GM12878 (cell line): Measurements from ENCODE around the gene ARID5B. TPM values are rescaled to one million over a fixed set of nuclear protein-coding genes. Genes with fewer than 3 reads are reported as not detected.

ENCODE experiments used
- ATAC-seq: fragments of 200-7000 bp; cut with Tn5 transposase; 3 replicates; pipeline ENCODE4 v1.9.1; 2020; ENCODE audit warnings: mild to moderate bottlenecking, moderate library complexity
- BruUV-seq: library from RNA; stranded (reverse); fragments of 400-500 nt; replicated peaks from 2 replicates; lab custom pipeline; 2021; lab: Mats Ljungman, UMichigan
- CTCF ChIA-PET: fragments of 300-600 bp; sonication (Branson Sonifier 250); formaldehyde crosslinking; extraction: SDS; loops from one replicate; lab custom pipeline; 2021; ENCODE audit warnings: inconsistent platforms; lab: Yijun Ruan, JAX
- POLR2A ChIA-PET: fragments of 350-600 bp; formaldehyde crosslinking; extraction: SDS; loops from one replicate; lab custom pipeline; 2021; ENCODE audit warnings: inconsistent platforms; lab: Charles Lee
- RAD21 ChIA-PET: fragments of 300-600 bp; sonication (Branson Sonifier 250); formaldehyde crosslinking; loops from one replicate; lab custom pipeline; 2023; ENCODE audit warnings: antibody characterized with exemption; ENCODE audit not compliant: unreplicated experiment; lab: Charles Lee
- SMC1A ChIA-PET: fragments of 300-600 bp; sonication (Branson Sonifier 250); formaldehyde crosslinking; loops from one replicate; lab custom pipeline; 2023; ENCODE audit not compliant: unreplicated experiment, uncharacterized antibody; lab: Charles Lee
- DNase-seq: peaks from one replicate; pipeline ENCODE4 v3.0.0-alpha.2; 2011; ENCODE audit warnings: low read depth, low spot score
- FAIRE-seq: peaks from 3 replicates; lab custom pipeline; 2011; peaks lifted over from hg19 to GRCh38; lab: Jason Lieb, UNC
- H2AFZ ChIP-seq: 2 replicates; pipeline ENCODE4 v1.6.0; 2011; ENCODE audit warnings: low read depth, low read length, control low read depth; ENCODE audit not compliant: control insufficient read depth
- H3K27ac ChIP-seq: 2 replicates; pipeline ENCODE4 v1.5.1; 2011; ENCODE audit warnings: control low read depth; ENCODE audit not compliant: control insufficient read depth, insufficient read depth
- H3K27me3 ChIP-seq, 2 experiments: replicated peaks in 1 of 2; 2 replicates each; pipeline versions ENCODE4 v1.6.0 to v1.6.1; 2011; ENCODE audit warnings: low read length in 1 of 2; ENCODE audit not compliant: control insufficient read depth in 2 of 2, insufficient read depth in 2 of 2
- H3K36me3 ChIP-seq, 2 experiments: 2 replicates each; pipeline ENCODE4 v1.5.1; 2011; ENCODE audit warnings: low read length in 1 of 2; ENCODE audit not compliant: control insufficient read depth in 2 of 2, insufficient read depth in 2 of 2
- H3K4me1 ChIP-seq: 2 replicates; pipeline ENCODE4 v1.6.1; 2011; ENCODE audit warnings: mild to moderate bottlenecking, low read length, moderate library complexity, mixed read lengths; ENCODE audit not compliant: control insufficient read depth, insufficient read depth
- H3K4me2 ChIP-seq: 2 replicates; pipeline ENCODE4 v1.6.0; 2011; ENCODE audit warnings: control low read depth; ENCODE audit not compliant: control insufficient read depth, insufficient read depth
- H3K4me3 ChIP-seq: fragments of 200-600 bp; sonication (generic); 2 replicates; pipeline ENCODE4 v1.5.1; 2016
- H3K79me2 ChIP-seq: 2 replicates; pipeline ENCODE4 v1.6.0; 2011; ENCODE audit warnings: low read length; ENCODE audit not compliant: control insufficient read depth, insufficient read depth
- H3K9ac ChIP-seq: 2 replicates; pipeline ENCODE4 v1.8.0; 2011; ENCODE audit warnings: low read length, control low read depth, mixed read lengths; ENCODE audit not compliant: control insufficient read depth, insufficient read depth
- H3K9me3 ChIP-seq: replicated peaks from 3 replicates; pipeline ENCODE4 v1.5.1; 2011; ENCODE audit warnings: mild to moderate bottlenecking, low read length; ENCODE audit not compliant: control insufficient read depth, insufficient read depth
- H4K20me1 ChIP-seq: 2 replicates; pipeline ENCODE4 v1.6.0; 2011; ENCODE audit not compliant: control insufficient read depth, insufficient read depth
- BHLHE40 ChIP-seq, 2 experiments: fragments of 450-650 bp in 1 of 2; IDR thresholded peaks; 2 replicates each; pipeline ENCODE4 v1.6.1; 2011 to 2017; ENCODE audit warnings: low read depth in 2 of 2, borderline replicate concordance in 1 of 2, improper control_type of control experiment in 1 of 2, low read length in 1 of 2, mild to moderate bottlenecking in 1 of 2
- HCFC1 ChIP-seq: fragments of 150-350 bp; IDR thresholded peaks from 2 replicates; pipeline ENCODE4 v1.6.1; 2014; ENCODE audit warnings: low read length
- IKZF2 ChIP-seq, 2 experiments: fragments of 450-650 bp; IDR thresholded peaks; 2 replicates each; pipeline ENCODE4 v1.6.1; 2017; ENCODE audit warnings: mild to moderate bottlenecking in 2 of 2, moderate library complexity in 2 of 2
- RCOR1 ChIP-seq: conservative IDR thresholded peaks from 2 replicates; pipeline ENCODE4 v1.6.1; 2012; ENCODE audit warnings: low read depth, low read length, improper control_type of control experiment
- RFX5 ChIP-seq: IDR thresholded peaks from 2 replicates; pipeline ENCODE4 v1.6.1; 2011; ENCODE audit warnings: low read depth, low read length, improper control_type of control experiment
- SMAD1 ChIP-seq: fragments of 450-650 bp; IDR thresholded peaks from 2 replicates; pipeline ENCODE4 v1.6.1; 2018; ENCODE audit warnings: mild to moderate bottlenecking, low read depth; ENCODE audit not compliant: partially characterized antibody
- SUPT20H ChIP-seq: IDR thresholded peaks from 2 replicates; pipeline ENCODE4 v1.6.1; 2011; ENCODE audit warnings: low read depth, mild to moderate bottlenecking, low read length, moderate library complexity, borderline replicate concordance; ENCODE audit not compliant: control insufficient read depth
- TBL1XR1 ChIP-seq: IDR thresholded peaks from 2 replicates; pipeline ENCODE4 v1.6.1; 2012; ENCODE audit warnings: low read depth, low read length, improper control_type of control experiment
- ZSCAN29 ChIP-seq: fragments of 450-650 bp; IDR thresholded peaks from 2 replicates; pipeline ENCODE4 v1.6.1; 2017; ENCODE audit warnings: mild to moderate bottlenecking, moderate library complexity
- WGBS: methylation state at CpG from one replicate; pipeline ENCODE4 v1.1.6; 2016; ENCODE audit warnings: low lambda C conversion rate; ENCODE audit not compliant: insufficient replicate concordance, insufficient coverage; ENCODE audit errors: missing lambda C conversion rate; 5-methylcytosine and 5-hydroxymethylcytosine counted together
- in situ Hi-C: fragments of 300-500 bp; cut with MboI; formaldehyde crosslinking; loops from 9 replicates; pipeline ENCODE4 v1.14.3; 2018; ENCODE audit warnings: mixed read lengths
- intact Hi-C: fragments of 100-400 bp; cut with micrococcal nuclease; formaldehyde crosslinking; loops from one replicate; pipeline ENCODE4 v1.14.2; 2022; ENCODE audit not compliant: unreplicated experiment
- polyA plus RNA-seq, 11 experiments: library from polyadenylated mRNA; depleted of rRNA in 4 of 11; unstranded in 6 of 11; stranded (reverse) in 5 of 11; fragments of >200 nt; fragmentation: Nextera tagmentation in 4 of 11; fragmentation: Illumina TruSeq in 1 of 11; extraction: Ambion mirVana in 4 of 11; extraction: Trizol in 1 of 11; gene quantifications; 1 replicate in 1 of 11; 2 replicates in 10 of 11; pipeline versions ENCODE4 v1.2.1 to v1.2.3, GENCODE V29; 2011 to 2016; ENCODE audit warnings: inconsistent platforms in 2 of 11, missing spikeins in 2 of 11, low read depth in 1 of 11
- total RNA-seq, 4 experiments: library from RNA; depleted of rRNA in 3 of 4; stranded (reverse); fragments of >200 nt in 3 of 4; fragmentation: Illumina TruSeq in 1 of 4; extraction: Trizol in 1 of 4; gene quantifications; 2 replicates each; pipeline versions ENCODE4 v1.2.1 to v1.2.3, GENCODE V29; 2013 to 2021
- TF ChIP-seq, protein P1 (sequence below): fragments of 450-650 bp; IDR thresholded peaks from 2 replicates; pipeline ENCODE4 v1.6.1; 2017; ENCODE audit warnings: mild to moderate bottlenecking, low read depth, inconsistent platforms; ENCODE audit not compliant: poor library complexity, severe bottlenecking
- TF ChIP-seq, protein P2 (sequence below): IDR thresholded peaks from 2 replicates; pipeline ENCODE4 v1.6.1; 2012; ENCODE audit warnings: low read depth, low read length, improper control_type of control experiment

The ARID5B gene
- total and polyA plus RNA-seq, 10 of the 15 experiments (the other 5 are each of a cell fraction or from before 2014, with no cell fraction given): 2.7 to 8.5 (median 6.1) TPM

GRCh38 chr10:61993711-61994401 lies 92.4 kb downstream of the ARID5B start:
- RAD21 ChIA-PET: interaction anchor here (1.7 kb wide), 1 partner anchor 45 kb away, joined by 6 read pairs; no protein-coding TSS in a partner anchor

More at GRCh38 chr10:61993711-61994401, 92.4 kb downstream of the ARID5B start:
- DNase-seq (no peak), FAIRE-seq (no peak), ATAC-seq (no peak)
- CTCF ChIA-PET: interaction anchor here (2.3 kb wide), 1 partner anchor 97 kb away, joined by 6 read pairs; no protein-coding TSS in a partner anchor
- peaks cover 51% of the 10 kb centered on the region for H3K79me2 ChIP-seq
- H3K4me3 ChIP-seq: no peak overlapping the region
- H3K36me3 ChIP-seq: no peaks in the 10 kb centered on the region; a peak in 2 of 4 replicates
- no peaks in the 10 kb centered on the region for H3K27me3 ChIP-seq
- no peak overlapping the region for H2AFZ ChIP-seq
- H3K4me2 ChIP-seq: peak overlapping the region; percentile 77; the same call in 1 of the 2 replicates
- no peak overlapping the region for H3K9ac ChIP-seq
- peaks cover 35% of the 10 kb centered on the region for H3K4me1 ChIP-seq
- WGBS: 84% methylated on average over 6 of the region's 6 CpGs
- in situ Hi-C loops: no loop called here
- POLR2A ChIA-PET: no interaction called here
- BruUV-seq: no TSS peak
- H3K9me3 ChIP-seq: peaks cover 5% of the 10 kb centered on the region; the same call in 2 of the 3 replicates
- H4K20me1 ChIP-seq: no peaks in the 10 kb centered on the region
- no peak for TF ChIP-seq RCOR1
- TF ChIP-seq, protein P1, sequence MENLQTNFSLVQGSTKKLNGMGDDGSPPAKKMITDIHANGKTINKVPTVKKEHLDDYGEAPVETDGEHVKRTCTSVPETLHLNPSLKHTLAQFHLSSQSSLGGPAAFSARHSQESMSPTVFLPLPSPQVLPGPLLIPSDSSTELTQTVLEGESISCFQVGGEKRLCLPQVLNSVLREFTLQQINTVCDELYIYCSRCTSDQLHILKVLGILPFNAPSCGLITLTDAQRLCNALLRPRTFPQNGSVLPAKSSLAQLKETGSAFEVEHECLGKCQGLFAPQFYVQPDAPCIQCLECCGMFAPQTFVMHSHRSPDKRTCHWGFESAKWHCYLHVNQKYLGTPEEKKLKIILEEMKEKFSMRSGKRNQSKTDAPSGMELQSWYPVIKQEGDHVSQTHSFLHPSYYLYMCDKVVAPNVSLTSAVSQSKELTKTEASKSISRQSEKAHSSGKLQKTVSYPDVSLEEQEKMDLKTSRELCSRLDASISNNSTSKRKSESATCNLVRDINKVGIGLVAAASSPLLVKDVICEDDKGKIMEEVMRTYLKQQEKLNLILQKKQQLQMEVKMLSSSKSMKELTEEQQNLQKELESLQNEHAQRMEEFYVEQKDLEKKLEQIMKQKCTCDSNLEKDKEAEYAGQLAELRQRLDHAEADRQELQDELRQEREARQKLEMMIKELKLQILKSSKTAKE: no peak
- TF ChIP-seq SMAD1: no peak
- no peak for TF ChIP-seq TBL1XR1
- no peak for TF ChIP-seq HCFC1
- TF ChIP-seq, protein P2, sequence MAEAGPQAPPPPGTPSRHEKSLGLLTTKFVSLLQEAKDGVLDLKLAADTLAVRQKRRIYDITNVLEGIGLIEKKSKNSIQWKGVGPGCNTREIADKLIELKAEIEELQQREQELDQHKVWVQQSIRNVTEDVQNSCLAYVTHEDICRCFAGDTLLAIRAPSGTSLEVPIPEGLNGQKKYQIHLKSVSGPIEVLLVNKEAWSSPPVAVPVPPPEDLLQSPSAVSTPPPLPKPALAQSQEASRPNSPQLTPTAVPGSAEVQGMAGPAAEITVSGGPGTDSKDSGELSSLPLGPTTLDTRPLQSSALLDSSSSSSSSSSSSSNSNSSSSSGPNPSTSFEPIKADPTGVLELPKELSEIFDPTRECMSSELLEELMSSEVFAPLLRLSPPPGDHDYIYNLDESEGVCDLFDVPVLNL: no peak
- TF ChIP-seq BHLHE40 (IDR thresholded peaks at IDR 0.05; ENCODE audit: borderline replicate concordance in 1 of 2, low read depth in 2 of 2, low read length in 1 of 2): no peak
- TF ChIP-seq RFX5: no peak
- no peak for TF ChIP-seq IKZF2 (IDR thresholded peaks at IDR 0.05)
- TF ChIP-seq SUPT20H: no peak
- no peak for TF ChIP-seq ZSCAN29
- intact Hi-C loops: loop anchor here (2.0 kb wide), 1 partner anchor 29 kb away; no protein-coding TSS in a partner anchor
- SMC1A ChIA-PET: interaction anchor here (1.0 to 1.4 kb wide), 5 partner anchors 21 to 94 kb away, joined by 3 to 4 read pairs (median 4); no protein-coding TSS in a partner anchor
- H3K27ac ChIP-seq: peak overlapping the region; percentile 88
